HG03378 (cell line): Measurements from ENCODE around the gene ZBED4.

Source experiments
- ATAC-seq: cut with Tn5 transposase; IDR thresholded peaks from one replicate; pipeline ENCODE4 v1.9.1; 2021; ENCODE audit warnings: mild to moderate bottlenecking, moderate library complexity; ENCODE audit not compliant: unreplicated experiment

ZBED4 gene

DNA sequence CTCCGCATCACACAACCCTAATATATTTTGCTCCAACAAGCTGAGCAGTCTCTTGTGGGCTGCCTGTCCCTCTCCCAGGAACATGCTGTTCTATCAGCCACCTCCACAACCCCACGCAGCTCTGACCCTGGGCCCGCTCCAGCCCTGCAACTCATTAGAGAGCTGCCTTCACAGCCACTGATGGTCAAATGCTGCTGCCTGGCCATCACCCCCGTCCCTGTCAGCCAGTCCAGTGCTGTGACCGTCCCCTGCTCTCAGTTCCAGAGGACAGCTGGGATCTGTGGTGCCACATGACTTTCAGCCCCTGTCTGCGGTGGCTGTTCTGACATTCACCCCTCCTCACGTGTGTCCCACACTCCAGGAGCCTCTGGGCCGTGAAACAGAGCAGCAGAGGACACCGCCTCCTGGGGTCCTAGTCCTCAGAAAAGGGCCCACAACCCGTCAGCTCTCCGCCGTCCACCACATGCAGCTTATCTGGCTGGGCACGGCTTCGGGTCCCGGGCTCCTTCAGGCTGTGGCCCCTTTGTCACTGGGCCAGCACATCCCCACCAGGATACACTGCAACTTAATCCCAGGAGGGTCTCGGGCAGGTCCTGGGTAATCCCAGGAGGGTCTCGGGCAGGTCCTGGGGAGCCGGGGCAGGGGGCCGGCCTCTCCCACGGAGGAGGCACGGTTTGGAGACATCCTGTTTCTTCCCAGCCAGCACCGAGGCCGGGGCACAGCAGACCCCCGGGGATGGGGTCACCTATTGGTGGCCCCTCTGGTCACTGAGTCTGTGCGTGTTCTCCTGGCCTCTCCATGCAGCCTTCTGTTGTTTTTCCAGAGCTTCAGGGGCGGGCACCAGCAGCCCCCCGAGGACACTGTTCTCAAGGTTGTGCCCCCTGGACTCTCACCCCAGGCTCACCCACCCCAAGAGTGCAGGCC is 79.9 kb downstream of the ZBED4 start:
- no peak for ATAC-seq

DNA sequence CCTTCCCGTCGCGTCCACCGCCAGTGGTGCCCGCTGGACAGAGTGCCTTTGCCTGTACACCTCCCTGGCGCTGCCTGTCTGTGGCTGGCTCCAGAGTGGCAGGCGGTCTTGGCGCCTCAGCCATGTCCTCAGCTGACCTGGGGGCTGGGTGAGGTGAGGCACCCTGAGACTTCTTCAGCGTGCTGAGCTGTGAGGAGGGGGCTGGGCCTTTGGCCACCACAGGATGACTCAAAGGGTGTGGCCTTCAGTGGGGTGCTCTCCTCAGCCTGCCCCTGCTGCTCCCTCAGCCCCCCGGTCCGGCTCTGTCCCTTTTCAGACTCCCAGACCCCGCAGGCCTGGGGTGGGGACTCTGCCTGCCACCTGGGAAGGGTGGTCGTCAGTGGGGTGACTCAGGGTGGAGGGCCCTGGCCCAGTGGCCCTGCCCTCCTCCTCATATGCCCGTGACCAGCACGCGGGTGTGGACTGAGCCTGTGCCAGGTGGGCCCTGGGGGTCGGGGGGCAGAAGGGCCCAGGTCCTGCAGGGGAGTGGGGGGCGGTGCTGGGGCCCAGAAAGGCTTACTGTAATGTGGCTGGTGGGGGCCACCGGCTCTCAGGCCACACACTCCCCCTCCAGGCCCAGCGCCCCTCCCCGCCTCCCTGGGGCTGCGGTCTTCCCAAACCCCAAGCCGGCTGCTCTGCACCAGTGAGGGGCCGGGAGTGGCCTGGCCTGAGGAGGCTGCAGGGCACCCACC is 80.7 kb downstream of the ZBED4 start:
- no peak for ATAC-seq

DNA sequence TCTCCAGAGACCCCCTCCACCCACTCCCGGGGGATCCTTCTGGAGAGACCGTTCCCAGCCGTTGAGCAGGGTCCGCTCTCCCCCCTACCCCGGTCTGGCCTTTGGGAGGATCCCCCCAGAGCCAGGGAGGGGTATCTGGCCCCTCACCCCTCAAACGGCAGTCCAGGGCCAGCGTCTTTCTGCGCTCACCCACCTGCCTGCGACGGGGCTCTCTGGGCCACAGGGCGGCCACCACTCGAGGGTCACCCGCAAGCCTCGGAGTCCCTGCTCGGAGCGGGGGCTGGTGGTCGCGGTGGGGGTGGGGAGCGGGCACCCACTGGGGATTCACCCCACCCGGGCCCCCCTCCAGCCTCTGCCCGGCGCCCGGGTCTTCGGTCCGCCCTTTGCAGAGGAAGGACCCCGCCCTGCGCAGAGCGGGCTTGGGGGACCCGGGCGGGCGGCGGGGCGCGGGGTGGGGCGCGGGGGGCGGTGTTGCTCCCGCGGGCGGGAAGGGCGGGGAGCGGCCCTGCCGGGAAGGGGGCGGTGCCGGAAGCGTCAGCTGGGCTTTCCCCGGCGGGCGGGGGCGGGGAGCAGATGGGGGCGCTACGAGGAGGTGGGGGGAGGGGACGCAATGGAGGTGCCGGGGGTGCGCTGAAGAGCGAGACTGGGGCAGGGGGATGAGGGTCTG is 81.4 kb downstream of the ZBED4 start:
- ATAC-seq = no peak

DNA sequence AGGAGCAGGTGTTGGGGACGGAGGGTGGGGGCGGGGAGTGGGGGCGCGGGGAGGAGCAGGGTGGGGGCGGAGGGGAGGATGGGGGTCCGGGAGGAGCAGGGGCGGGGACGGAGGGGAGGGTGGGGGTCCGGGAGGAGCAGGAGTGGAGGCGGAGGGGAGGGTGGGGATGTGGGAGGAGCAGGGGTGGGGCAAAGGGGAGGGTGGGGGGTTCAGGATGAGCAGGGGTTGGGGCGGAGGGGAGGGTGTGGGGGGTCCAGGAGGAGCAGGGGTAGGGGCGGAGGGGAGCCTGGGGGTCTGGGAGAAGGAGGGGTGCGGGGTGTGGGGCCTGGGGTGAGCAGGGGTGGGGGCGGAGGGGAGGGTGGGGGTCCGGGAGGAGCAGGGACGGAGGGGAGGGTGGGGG is 81.9 kb downstream of the ZBED4 start:
- ATAC-seq = no peak

DNA sequence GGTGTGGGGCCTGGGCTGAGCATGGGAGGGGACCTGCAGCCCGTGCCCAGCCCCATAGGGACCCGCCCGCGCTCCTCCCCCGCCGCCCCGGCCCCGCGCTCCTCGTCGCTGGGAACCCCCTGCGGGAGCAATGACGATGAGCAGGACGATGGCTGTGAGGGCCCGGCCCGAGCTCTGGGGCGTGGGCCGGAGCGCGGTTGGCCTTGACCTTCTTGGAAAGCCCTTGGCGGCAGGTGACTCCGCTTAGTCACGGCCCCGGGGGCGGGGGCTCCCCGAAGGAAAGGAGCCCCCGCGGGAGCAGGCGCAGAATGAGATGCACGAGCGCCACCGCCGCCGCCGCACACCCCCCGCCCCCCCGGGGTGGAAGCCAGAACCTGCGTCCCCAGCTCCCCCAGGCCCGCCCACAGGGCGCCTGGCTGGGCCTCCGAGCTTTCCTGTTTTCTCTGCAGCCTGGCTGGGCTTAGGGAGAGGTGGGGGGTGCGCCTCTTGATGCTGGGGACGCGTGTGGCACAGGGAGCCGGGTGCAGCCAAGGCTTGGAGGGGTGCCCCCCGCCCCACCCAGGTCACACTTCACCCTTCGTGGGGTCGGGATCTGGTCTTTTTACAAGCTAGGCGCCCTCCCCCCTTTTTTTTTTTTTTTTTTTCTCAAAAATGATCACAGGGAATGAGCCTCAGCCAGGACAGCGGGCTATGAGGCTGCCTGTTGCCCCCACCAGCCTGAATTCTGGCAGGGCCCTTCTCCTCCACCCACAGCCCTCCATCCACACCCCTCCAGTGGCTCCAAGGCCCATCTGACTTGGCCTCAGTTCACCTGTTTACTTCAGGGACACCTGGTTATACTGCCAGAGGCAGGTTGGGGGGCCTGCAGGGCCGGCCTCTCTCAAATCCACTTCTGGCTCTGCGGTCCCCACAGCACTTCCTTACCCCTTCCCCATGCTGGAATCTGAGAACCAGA is 82.7 kb downstream of the ZBED4 start:
- peak; percentile 59 for ATAC-seq

DNA sequence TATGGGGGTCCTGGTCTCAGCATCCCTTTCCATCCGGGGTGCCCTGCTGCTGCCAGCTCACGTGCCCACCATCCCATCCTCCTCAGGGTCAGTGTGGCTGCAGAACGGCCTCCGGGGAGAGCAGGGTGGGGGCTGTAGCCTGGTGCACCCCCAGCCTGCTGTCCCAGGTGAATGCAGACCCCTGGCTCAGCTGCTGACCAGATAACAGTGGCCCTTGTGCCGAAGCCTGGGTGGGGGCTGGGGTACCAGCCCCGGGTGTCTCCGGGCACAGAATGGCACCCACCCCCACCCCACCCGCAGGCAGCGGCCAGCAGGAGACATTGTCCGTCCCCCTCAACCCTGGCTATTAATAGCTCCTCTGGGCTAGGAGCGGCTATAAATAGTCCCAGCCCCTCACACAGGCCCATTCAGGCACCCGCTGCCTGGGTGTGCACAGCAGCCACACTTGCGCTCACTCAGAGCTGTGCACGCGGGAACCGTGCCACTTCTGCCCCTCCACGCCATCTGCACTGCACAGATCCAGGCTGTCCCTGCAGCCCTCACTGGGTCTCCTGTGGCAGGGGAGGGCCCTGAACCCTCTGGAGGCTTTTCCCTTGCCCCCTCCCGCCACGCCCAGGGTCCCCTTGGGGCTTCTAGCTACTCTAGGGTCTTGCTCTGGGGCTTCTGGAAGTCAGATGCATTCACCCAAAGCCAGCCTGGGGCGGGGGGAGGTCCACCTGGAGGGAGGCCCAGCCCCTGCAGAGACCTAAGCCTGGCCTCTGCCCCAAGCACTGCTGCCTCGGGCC is 83.5 kb downstream of the ZBED4 start:
- no peak for ATAC-seq

DNA sequence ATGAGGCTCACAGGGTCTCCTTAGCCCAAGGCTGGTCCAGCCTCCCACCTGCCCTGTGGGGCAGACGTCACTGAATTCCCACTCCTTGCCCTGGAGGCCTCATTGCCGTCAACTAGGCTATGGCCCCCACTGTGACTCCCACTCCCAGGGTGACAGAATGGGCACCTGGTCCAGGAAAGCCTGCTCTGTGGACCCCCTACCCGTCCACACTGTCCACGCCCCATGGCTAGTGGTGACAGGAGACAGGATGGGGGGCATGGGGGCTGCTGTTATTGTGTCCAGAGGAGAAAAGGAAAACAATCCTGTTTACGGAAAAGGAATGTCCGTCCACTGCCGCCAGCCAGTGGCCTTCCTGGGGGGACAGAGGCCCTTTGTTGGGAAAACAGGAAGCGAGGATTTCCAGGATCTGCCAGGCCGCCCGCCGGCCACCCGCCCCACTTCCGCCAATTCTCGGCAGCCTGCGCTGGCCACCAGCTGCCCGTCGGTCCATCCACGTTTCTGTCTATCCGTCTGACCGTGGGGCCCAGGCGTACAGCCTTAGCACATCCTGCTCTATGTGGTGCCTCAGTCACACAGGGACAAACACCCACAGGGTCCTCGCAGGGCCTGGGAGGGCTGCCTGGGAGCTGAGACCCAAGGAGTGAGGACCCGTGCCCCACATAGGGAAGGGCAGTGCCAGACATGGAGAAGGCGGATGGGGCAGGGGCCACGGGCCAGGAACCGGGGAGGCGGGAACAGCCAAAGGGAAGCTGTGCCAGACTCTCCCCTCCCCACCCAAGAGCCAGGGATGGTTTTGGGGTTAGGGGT is 84.3 kb downstream of the ZBED4 start:
- ATAC-seq = no peak

DNA sequence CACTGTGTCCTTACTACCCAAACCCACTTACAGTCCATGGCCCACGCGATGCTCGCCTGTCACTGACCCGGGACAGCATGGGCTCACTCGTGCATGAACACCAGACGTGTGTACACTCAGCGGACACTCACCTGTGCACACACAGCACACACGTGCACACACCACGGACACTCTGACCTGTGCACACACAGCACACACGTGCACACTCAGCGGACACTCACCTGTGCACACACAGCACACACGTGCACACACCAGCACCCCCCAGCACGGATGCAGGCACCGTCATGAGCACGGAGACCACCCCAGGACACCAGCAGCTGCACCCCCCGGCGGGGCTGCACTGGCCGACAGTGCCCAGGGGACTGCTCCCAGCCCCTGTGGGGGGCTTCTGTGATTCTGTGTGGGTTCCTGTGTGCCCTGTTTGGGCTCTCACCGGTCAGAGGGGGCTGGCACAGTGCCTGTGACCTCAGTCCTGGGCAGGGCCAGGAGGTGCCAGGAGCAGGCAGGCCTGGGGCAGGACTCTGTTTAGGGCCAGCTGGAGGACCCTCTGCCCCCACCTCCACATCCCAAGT is 85.0 kb downstream of the ZBED4 start:
- no peak for ATAC-seq
